HepG2 (cell line): Measurements from ENCODE around the gene SRD5A3. TPM values are rescaled to one million over a fixed set of nuclear protein-coding genes. Genes with fewer than 3 reads are reported as not detected.

ENCODE experiments used
- ARNTL ChIP-seq: sonication (generic); formaldehyde crosslinking; IDR thresholded peaks from 2 replicates; pipeline ENCODE4 v1.4.0; 2020; ENCODE audit warnings: mild to moderate bottlenecking, missing genetic modification reagents
- CENPBD1 ChIP-seq: sonication (generic); formaldehyde crosslinking; IDR thresholded peaks from 2 replicates; pipeline ENCODE4 v1.8.0; 2022; ENCODE audit warnings: missing genetic modification reagents, low read depth, mild to moderate bottlenecking, borderline replicate concordance
- CHD2 ChIP-seq: IDR thresholded peaks from 2 replicates; pipeline ENCODE4 v1.6.1; 2011; ENCODE audit warnings: low read depth, low read length, improper control_type of control experiment
- CREB1 ChIP-seq, 2 experiments: fragments of 450-650 bp in 1 of 2; IDR thresholded peaks; 2 replicates each; pipeline ENCODE4 v1.6.1; 2016 to 2017; ENCODE audit warnings: control low read depth in 1 of 2, mild to moderate bottlenecking in 1 of 2, missing compliant biosample characterization in 1 of 2, missing genetic modification characterization in 1 of 2
- GABPA ChIP-seq, 2 experiments: IDR thresholded peaks; 2 replicates each; pipeline ENCODE4 v1.6.1; 2011 to 2016; ENCODE audit warnings: low read depth in 2 of 2, low read length in 1 of 2, missing biosample characterization in 1 of 2, missing genetic modification characterization in 1 of 2
- HNF1A ChIP-seq, 2 experiments: sonication (generic) in 1 of 2; formaldehyde crosslinking in 1 of 2; IDR thresholded peaks; 2 replicates each; pipeline versions ENCODE4 v1.4.0 to v1.6.1; 2016 to 2020; ENCODE audit warnings: borderline replicate concordance in 1 of 2, low read depth in 1 of 2, mild to moderate bottlenecking in 1 of 2, missing genetic modification reagents in 1 of 2
- MAFF ChIP-seq: IDR thresholded peaks from 2 replicates; pipeline ENCODE4 v1.6.1; 2011; ENCODE audit warnings: low read depth, low read length, improper control_type of control experiment
- MED8 ChIP-seq: sonication (generic); formaldehyde crosslinking; IDR thresholded peaks from 2 replicates; pipeline ENCODE4 v1.8.1; 2023; ENCODE audit warnings: mild to moderate bottlenecking, missing genetic modification reagents; ENCODE audit not compliant: insufficient replicate concordance
- NFE2L2 ChIP-seq: fragments of 150-350 bp; IDR thresholded peaks from 2 replicates; pipeline ENCODE4 v1.6.1; 2014; ENCODE audit warnings: low read length
- NFYC ChIP-seq: IDR thresholded peaks from 2 replicates; pipeline ENCODE4 v1.6.1; 2016; ENCODE audit warnings: missing genetic modification reagents, missing compliant biosample characterization
- PTBP1 ChIP-seq: fragments of 200-400 bp; formaldehyde crosslinking; IDR thresholded peaks from 2 replicates; pipeline ENCODE4 v1.6.1; 2018; ENCODE audit warnings: low read length, low read depth; ENCODE audit not compliant: poor library complexity, severe bottlenecking
- SOX6 ChIP-seq, 2 experiments: fragments of 450-650 bp in 1 of 2; sonication (generic) in 1 of 2; formaldehyde crosslinking in 1 of 2; IDR thresholded peaks; 2 replicates each; pipeline versions ENCODE4 v1.4.0 to v1.6.1; 2017 to 2020; ENCODE audit warnings: antibody characterized with exemption in 1 of 2, mild to moderate bottlenecking in 1 of 2, missing genetic modification reagents in 1 of 2
- ZNF839 ChIP-seq: sonication (generic); formaldehyde crosslinking; IDR thresholded peaks from 2 replicates; pipeline ENCODE4 v1.4.0; 2020; ENCODE audit warnings: missing genetic modification reagents, mild to moderate bottlenecking, borderline replicate concordance
- polyA plus RNA-seq, 8 experiments: library from polyadenylated mRNA; depleted of rRNA in 3 of 8; stranded (reverse) in 7 of 8; unstranded in 1 of 8; fragments of >200 nt; fragmentation: Illumina TruSeq in 4 of 8; extraction: Trizol in 4 of 8; gene quantifications; 2 replicates each; pipeline versions ENCODE4 v1.2.1 to v1.2.3, GENCODE V29; 2011 to 2016; ENCODE audit warnings: low read depth in 4 of 8, missing spikeins in 1 of 8, mixed read lengths in 1 of 8; ENCODE audit not compliant: insufficient read depth in 1 of 8
- total RNA-seq, 5 experiments: library from RNA; depleted of rRNA; stranded (reverse); fragments of >200 nt; fragmentation: Illumina TruSeq; extraction: Trizol; gene quantifications; 2 replicates each; pipeline ENCODE4 v1.2.3, GENCODE V29; 2016; ENCODE audit warnings: low read depth in 1 of 5
- TF ChIP-seq, protein P1 (sequence below): sonication (generic); formaldehyde crosslinking; IDR thresholded peaks from 2 replicates; pipeline ENCODE4 v1.4.0; 2020; ENCODE audit warnings: mild to moderate bottlenecking, missing genetic modification reagents
- TF ChIP-seq, protein P2 (sequence below): sonication (generic); formaldehyde crosslinking; IDR thresholded peaks from 2 replicates; pipeline ENCODE4 v1.5.1; 2020; ENCODE audit warnings: mild to moderate bottlenecking, missing genetic modification reagents, borderline replicate concordance

Gene SRD5A3
- total and polyA plus RNA-seq, 2 of the 13 experiments (the other 11 are each of a cell fraction or from before 2014, with no cell fraction given): 12.4 to 18.4 TPM

GRCh38 chr4:55386073-55386472 is 40.0 kb downstream of the SRD5A3 start (continued):
- TF ChIP-seq HNF1A (IDR thresholded peaks at IDR 0.05; ENCODE audit: low read depth) (no peak), HNF1A (CRISPR knock-in tag; IDR thresholded peaks at IDR 0.05; ENCODE audit: borderline replicate concordance) (no peak), NFYC (CRISPR knock-in tag) (peak; percentile 74), ZNF839 (no peak), ARNTL (CRISPR knock-in tag) (no peak), CREB1 (IDR thresholded peaks at IDR 0.05) (no peak), CREB1 (CRISPR knock-in tag; IDR thresholded peaks at IDR 0.05) (peak; percentile 82), CHD2 (no peak), NFE2L2 (no peak), GABPA (IDR thresholded peaks at IDR 0.05; ENCODE audit: low read depth, low read length) (no peak), GABPA (CRISPR knock-in tag; IDR thresholded peaks at IDR 0.05; ENCODE audit: low read depth) (0 out of 2 replicates have a peak, but pooled peaks have one; percentile 22), MAFF (no peak), CENPBD1 (CRISPR knock-in tag) (no peak), PTBP1 (no peak), MED8 (CRISPR knock-in tag) (no peak), SOX6 (IDR thresholded peaks at IDR 0.05) (no peak), SOX6 (CRISPR knock-in tag; IDR thresholded peaks at IDR 0.05) (no peak)
- TF ChIP-seq, protein P1, sequence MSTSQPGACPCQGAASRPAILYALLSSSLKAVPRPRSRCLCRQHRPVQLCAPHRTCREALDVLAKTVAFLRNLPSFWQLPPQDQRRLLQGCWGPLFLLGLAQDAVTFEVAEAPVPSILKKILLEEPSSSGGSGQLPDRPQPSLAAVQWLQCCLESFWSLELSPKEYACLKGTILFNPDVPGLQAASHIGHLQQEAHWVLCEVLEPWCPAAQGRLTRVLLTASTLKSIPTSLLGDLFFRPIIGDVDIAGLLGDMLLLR (CRISPR knock-in tag): no peak
- TF ChIP-seq, protein P2, sequence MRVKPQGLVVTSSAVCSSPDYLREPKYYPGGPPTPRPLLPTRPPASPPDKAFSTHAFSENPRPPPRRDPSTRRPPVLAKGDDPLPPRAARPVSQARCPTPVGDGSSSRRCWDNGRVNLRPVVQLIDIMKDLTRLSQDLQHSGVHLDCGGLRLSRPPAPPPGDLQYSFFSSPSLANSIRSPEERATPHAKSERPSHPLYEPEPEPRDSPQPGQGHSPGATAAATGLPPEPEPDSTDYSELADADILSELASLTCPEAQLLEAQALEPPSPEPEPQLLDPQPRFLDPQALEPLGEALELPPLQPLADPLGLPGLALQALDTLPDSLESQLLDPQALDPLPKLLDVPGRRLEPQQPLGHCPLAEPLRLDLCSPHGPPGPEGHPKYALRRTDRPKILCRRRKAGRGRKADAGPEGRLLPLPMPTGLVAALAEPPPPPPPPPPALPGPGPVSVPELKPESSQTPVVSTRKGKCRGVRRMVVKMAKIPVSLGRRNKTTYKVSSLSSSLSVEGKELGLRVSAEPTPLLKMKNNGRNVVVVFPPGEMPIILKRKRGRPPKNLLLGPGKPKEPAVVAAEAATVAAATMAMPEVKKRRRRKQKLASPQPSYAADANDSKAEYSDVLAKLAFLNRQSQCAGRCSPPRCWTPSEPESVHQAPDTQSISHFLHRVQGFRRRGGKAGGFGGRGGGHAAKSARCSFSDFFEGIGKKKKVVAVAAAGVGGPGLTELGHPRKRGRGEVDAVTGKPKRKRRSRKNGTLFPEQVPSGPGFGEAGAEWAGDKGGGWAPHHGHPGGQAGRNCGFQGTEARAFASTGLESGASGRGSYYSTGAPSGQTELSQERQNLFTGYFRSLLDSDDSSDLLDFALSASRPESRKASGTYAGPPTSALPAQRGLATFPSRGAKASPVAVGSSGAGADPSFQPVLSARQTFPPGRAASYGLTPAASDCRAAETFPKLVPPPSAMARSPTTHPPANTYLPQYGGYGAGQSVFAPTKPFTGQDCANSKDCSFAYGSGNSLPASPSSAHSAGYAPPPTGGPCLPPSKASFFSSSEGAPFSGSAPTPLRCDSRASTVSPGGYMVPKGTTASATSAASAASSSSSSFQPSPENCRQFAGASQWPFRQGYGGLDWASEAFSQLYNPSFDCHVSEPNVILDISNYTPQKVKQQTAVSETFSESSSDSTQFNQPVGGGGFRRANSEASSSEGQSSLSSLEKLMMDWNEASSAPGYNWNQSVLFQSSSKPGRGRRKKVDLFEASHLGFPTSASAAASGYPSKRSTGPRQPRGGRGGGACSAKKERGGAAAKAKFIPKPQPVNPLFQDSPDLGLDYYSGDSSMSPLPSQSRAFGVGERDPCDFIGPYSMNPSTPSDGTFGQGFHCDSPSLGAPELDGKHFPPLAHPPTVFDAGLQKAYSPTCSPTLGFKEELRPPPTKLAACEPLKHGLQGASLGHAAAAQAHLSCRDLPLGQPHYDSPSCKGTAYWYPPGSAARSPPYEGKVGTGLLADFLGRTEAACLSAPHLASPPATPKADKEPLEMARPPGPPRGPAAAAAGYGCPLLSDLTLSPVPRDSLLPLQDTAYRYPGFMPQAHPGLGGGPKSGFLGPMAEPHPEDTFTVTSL (CRISPR knock-in tag): no peak
